Stomach (tissue), 4 donors: ENCODE measurements around the gene SNX18.

Experiments used
- CTCF ChIP-seq, 7 experiments: fragments of 450-650 bp in 4 of 7; fragments of 200-600 bp in 3 of 7; sonication (generic) in 3 of 7; IDR thresholded peaks; one replicate each; pipeline ENCODE4 v1.5.1; 2016 to 2019; ENCODE audit warnings: antibody characterized with exemption in 7 of 7, control low read depth in 2 of 7, mild to moderate bottlenecking in 1 of 7
- EP300 ChIP-seq: sonication (generic); formaldehyde crosslinking; IDR thresholded peaks from one replicate; pipeline ENCODE4 v1.6.1; 2017; ENCODE audit warnings: antibody characterized with exemption
- POLR2A ChIP-seq, 4 donors: fragments of 450-650 bp; IDR thresholded peaks; one replicate each; pipeline ENCODE4 v1.6.1; 2016; ENCODE audit warnings: antibody characterized with exemption in 4 of 4, control low read depth in 2 of 4, mild to moderate bottlenecking in 1 of 4, moderate library complexity in 1 of 4

GRCh38 chr5:54551292-54551691 lies 33.7 kb downstream of the SNX18 start:
- no peak for TF ChIP-seq POLR2A (IDR thresholded peaks at IDR 0.05)
- no peak for TF ChIP-seq CTCF (IDR thresholded peaks at IDR 0.05)
- TF ChIP-seq EP300 = no peak
